Measurements from ENCODE around the gene UGT1A6. TPM values are rescaled to one million over a fixed set of nuclear protein-coding genes. Genes with fewer than 3 reads are reported as not detected.

UGT1A6 gene
- total and polyA plus RNA-seq, 2 experiments from 2014 or later = not detected

- H3K4me3 ChIP-seq = no peak overlapping the region
- no peak for ATAC-seq
- H3K4me1 ChIP-seq (ENCODE audit: insufficient read depth) = no peaks in the 10 kb centered on the region
- no peaks in the 10 kb centered on the region for H4K20me1 ChIP-seq (replicated peaks; ENCODE audit: insufficient read depth)
- H3K27ac ChIP-seq (ENCODE audit: low read depth) = no peak overlapping the region
- 0 out of 2 replicates have a peak, but pooled peaks cover 2% of the 10 kb centered on the region for H3K9me2 ChIP-seq (ENCODE audit: insufficient read depth)
- no peaks in the 10 kb centered on the region for H3K27me3 ChIP-seq (ENCODE audit: insufficient read depth)
- Mint-ChIP-seq H3K27ac (no peak overlapping the region), H3K36me3 (ENCODE audit: low read depth) (no peaks in the 10 kb centered on the region), H3K4me3 (no peak overlapping the region), H3K4me1 (no peaks in the 10 kb centered on the region), H3K27me3 (ENCODE audit: insufficient read depth, low read depth, poor library complexity) (no peaks in the 10 kb centered on the region), H3K9me3 (no peaks in the 10 kb centered on the region)
- DNase-seq (ENCODE audit: low spot score) = no peak
- H2AFZ ChIP-seq = no peak overlapping the region
- H3K79me2 ChIP-seq (replicated peaks; ENCODE audit: insufficient read depth) = no peaks in the 10 kb centered on the region
- TF ChIP-seq ZNF331 (CRISPR knock-in tag; IDR thresholded peaks at IDR 0.05; ENCODE audit: low read depth) = no peak
- no peak for TF ChIP-seq ZNF462 (CRISPR knock-in tag; IDR thresholded peaks at IDR 0.05)
- TF ChIP-seq EZH2phosphoT487 (IDR thresholded peaks at IDR 0.05; ENCODE audit: unreplicated experiment) = no peak
- TF ChIP-seq STAT1 (IDR thresholded peaks at IDR 0.05; ENCODE audit: unreplicated experiment) = no peak
- TF ChIP-seq NANOG (IDR thresholded peaks at IDR 0.05; ENCODE audit: borderline replicate concordance) = no peak
- TF ChIP-seq JUNB (IDR thresholded peaks at IDR 0.05; ENCODE audit: unreplicated experiment) = no peak
- TF ChIP-seq ETS1 (IDR thresholded peaks at IDR 0.05) = no peak
- no peak for TF ChIP-seq CREB1 (CRISPR knock-in tag; IDR thresholded peaks at IDR 0.05; ENCODE audit: low read depth)
- no peak for TF ChIP-seq CTCF (conservative IDR thresholded peaks at IDR 0.05; ENCODE audit: low read depth in 2 of 2)
- TF ChIP-seq REST (IDR thresholded peaks at IDR 0.05; ENCODE audit: unreplicated experiment) = no peak
- no peak for TF ChIP-seq EZH2 (IDR thresholded peaks at IDR 0.05; ENCODE audit: low read depth, unreplicated experiment)
- TF ChIP-seq POLR2AphosphoS5 (IDR thresholded peaks at IDR 0.05; ENCODE audit: low read depth) = no peak
- TF ChIP-seq ZNF114 (CRISPR knock-in tag; IDR thresholded peaks at IDR 0.05) = no peak
- no peaks in the 10 kb centered on the region for H3K36me3 ChIP-seq (ENCODE audit: insufficient read depth)
- H3F3A ChIP-seq (replicated peaks; ENCODE audit: low read depth) = no peaks in the 10 kb centered on the region
- H3K4me2 ChIP-seq = no peak overlapping the region
Observed at GRCh38 chr2:233658610-233659009, 34.1 kb upstream of the UGT1A6 start.

All from GM23338 (cell line).